Limb (tissue), 2 donors: ENCODE results near the gene PLA2G2C.

Experiments used
- DNase-seq, 2 donors: peaks; one replicate each; pipeline ENCODE4 v3.0.0-alpha.2; 2016; ENCODE audit errors: extremely low spot score in 2 of 2

Gene PLA2G2C

GRCh38 chr1:20209471-20209870 lies 23.2 kb upstream of the PLA2G2C start:
- no peak for DNase-seq

DNA sequence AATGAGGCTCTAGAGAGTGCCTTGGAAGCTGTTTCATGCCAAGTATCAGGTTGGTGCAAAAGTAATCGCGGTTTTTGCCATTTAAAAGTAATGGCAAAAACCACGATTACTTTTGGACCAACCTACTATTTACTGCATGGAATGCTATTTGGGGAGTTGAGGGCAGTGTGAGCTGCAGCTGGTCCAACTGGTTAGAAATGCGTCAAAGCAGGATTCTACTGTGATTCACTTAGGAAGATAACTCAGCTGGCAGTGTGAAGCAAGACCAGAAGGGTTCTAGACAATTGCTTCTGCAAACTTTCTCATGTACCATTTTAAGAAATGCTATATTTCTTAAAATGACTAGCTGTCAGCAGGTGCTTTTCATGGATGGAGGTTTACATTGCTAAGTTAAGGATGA lies 21.2 kb upstream of the PLA2G2C start:
- DNase-seq, result no peak

DNA sequence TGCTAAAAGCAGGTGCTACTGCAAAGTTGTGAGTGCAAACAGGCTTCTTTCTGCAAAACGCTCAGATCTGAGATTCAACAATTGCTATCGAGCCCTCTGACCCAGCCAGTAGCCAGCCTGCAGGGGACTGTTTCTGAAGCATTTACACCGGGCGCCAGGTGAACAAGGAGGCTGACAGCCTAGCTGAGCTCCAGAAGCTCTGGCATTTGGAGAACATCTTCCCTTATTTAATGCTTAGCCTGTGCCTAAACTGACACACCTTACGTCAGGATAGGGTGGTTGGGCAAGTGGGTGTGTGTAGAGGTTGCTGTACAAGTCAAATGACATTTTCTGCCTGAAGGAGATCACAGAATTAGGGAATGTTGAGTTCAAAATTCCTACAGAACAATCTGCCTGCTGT lies 15.8 kb upstream of the PLA2G2C start:
- no peak for DNase-seq

GRCh38 chr1:20200966-20201365 lies 14.6 kb upstream of the PLA2G2C start:
- no peak for DNase-seq

DNA sequence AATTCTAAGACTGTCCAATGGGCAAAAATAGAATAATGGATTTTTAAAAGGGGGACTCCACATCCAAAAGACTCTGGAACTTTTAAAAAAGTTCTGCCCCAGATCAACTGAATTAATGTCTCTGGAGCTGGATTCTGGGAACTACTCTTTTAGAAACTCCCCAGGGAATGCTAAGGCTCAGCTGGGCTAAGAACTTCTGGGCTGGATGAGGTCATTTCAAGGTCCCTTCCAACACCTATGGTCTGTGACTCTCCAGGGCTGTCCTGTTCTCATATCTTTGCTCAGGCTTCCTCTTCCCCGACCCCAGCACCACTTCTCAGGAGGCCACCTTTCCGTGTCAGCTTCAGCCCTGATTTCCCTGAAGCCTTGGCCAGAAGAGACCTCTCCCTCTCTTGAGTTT lies 13.5 kb upstream of the PLA2G2C start:
- no peak for DNase-seq

- DNase-seq, result no peak
Measured at GRCh38 chr1:20199403-20199802, 13.1 kb upstream of the PLA2G2C start.

GRCh38 chr1:20198918-20199317 lies 12.6 kb upstream of the PLA2G2C start:
- no peak for DNase-seq

DNA sequence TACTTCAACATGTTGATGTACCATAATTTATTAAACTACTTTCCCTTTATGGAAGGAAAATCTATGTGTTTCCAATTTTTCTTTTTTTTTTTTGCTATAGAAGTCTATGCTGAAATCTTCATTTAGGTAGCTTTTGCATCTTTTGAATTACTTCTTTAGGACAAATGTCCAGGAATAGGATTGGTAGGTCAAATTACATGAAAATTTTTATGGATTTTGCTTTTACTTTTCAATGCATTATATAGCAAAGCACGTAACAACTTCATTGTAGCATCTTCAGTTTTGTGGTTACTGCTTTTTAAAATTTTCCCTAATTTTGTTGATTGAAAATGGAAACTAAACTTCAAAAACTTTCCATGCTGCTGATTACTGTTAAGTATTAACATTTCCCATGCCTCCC lies 12.0 kb upstream of the PLA2G2C start:
- DNase-seq, result no peak

DNA sequence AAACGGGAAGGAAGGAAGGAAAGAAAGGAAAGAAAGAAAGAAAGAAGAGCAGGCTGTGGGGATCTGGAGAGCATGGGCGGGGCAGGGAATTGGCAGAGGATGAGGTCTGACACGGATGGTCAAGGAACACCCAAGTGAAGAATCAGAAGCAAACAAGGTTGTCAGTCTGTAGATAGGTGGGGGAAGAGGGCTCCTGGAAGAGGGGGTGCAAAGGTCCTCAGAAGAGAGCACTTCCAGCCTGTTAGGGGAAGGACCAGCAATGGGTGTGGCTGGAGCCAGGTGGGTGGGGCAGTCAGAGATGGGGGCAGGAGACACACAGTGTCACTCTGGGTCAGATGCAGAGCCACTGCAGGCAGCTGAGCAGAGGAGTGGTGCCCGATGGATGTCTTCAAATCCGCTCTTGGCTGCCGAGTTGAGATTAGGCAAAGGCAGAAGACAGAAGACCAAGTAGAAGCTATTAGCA lies 11.0 kb upstream of the PLA2G2C start:
- DNase-seq, result no peak

- no peak for DNase-seq
Measured at GRCh38 chr1:20195462-20195780, 9.1 kb upstream of the PLA2G2C start.

DNA sequence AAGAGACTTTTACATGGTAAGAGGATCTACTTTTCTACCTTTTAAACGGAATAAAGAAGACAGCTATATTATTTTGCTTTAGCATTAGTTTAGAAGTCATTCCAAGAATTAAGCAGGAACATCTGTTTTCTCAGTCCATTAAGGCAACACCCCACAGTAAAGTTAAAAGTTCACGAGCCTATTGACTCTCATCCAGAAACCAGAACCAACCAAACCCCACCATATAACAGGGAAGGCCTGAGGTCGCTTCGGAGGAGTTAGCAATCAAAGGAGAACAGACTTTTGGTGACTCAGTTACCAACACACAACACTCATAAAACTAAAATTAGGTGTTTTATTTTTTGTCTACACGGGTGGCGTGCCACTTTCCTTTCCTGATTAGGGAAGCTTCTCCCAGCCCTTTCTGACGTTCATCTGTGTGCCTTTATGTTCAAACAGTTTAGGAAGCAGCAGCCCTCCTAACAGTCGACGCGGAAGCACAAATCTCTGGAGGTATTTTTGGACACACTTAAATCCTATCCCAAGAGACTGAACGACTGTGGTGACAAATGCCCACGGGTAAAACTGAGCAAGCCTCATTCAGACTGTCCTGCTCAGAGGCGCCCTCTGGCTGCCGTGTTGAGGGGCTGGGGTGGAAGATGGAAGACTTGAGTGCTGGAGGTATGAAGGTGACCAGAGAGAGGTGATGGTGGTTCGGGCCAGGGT lies 8.6 kb upstream of the PLA2G2C start:
- DNase-seq, result peak in 1 of 2 donors; percentile 60

- DNase-seq, result no peak
Measured at GRCh38 chr1:20194224-20194623, 7.9 kb upstream of the PLA2G2C start.

DNA sequence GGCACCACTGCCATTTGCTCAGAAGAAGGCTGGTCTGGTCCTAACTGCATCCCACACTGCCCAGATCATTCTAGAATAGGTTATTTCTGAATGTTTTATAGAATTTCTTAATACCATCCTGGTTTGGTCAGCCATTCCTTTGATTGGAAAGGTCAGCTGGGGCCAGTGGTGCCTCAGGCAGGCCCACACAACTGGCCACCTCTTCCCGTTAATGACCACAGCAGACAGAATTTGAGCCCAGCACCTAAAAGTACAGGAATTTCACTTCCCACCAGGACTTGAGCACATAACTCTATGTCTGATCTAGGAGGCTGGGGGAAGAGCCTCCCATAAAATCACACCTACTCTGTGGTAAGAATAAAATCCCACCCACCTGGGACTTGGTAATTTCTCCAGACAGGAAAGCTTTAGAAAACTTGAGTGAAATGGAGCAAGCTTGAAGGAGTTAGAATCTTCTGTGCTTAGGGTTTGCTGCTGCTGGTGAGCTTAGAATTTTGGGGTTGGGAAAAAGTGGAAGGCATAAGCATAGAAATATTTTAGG lies 6.6 kb upstream of the PLA2G2C start:
- no peak for DNase-seq

DNA sequence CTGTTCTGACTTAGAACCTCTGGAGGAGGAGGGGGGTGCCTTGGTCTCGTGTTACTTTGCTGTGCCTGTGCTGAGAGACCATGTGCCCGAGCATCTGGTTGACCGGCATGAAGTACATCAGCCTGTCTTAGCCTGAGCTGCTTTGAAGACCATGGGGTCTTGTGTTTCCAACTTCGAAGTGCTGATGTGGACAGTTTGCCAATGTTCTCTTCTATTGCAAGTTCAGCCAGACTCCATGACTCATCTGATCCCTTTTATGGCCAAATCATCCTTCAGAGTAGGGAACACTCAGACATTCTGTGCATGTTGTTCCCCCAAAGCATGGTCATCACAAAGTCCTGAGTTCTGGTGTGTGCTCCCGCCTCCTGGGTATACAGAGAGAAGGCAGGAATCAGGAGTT lies 6.0 kb upstream of the PLA2G2C start:
- DNase-seq, result no peak

DNA sequence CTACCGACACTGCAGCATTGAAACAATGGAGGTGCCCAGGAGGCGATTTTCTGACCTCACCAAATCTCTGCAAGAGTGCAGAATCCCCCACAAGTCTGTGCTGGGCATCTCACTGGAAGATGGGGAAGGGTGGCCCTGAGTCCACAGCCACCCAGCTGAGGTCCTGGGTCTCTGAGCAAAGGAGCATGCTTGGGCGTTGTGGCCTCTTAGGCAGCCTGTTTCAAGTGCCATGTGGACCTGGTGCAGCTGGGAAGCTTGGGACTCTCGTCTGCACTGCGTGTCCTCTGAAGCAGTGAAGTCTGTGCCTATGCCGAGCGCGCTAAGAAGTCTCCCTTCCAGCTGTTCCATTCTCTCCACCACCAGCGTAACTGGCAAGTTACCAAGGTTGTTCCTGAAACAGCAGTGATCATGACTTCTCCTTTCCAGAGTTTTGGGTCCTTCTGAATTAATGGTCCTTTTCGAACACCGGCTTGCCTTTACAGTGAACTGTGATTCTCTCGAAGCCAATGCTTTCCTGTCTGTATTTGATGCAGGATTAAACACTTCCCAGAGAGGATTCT lies 5.0 kb upstream of the PLA2G2C start:
- no peak for DNase-seq

DNA sequence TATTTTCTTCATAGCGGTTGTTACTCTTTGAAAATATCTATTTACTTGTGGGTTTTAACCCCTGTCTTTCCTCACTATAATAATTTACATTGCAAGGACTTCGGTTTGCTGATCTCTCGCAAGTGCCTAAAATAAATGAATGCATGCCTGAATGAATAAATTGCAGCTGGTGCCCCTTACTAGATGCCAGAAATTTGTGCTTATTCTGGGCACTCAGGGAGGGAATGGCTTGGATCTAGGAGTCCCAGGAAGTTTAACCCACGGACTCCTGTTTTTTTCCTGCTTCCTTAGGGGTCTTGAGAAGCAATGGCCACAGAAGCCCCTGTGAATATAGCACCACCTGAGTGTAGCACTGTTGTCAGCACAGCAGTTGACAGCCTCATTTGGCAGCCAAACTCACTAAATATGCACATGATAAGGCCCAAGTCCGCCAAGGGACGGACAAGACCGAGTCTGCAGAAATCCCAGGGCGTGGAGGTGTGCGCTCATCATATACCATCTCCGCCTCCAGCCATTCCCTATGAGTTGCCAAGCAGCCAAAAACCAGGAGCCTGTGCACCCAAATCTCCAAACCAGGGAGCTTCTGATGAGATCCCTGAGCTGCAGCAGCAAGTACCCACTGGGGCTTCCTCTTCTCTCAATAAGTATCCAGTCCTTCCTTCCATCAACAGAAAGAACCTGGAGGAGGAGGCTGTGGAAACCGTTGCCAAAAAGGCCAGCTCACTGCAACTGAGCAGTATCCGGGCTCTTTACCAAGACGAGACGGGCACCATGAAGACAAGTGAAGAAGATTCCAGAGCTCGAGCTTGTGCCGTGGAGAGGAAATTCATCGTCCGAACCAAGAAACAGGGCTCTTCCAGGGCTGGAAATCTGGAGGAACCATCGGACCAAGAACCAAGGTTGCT lies 4.2 kb upstream of the PLA2G2C start:
- no peak for DNase-seq

DNA sequence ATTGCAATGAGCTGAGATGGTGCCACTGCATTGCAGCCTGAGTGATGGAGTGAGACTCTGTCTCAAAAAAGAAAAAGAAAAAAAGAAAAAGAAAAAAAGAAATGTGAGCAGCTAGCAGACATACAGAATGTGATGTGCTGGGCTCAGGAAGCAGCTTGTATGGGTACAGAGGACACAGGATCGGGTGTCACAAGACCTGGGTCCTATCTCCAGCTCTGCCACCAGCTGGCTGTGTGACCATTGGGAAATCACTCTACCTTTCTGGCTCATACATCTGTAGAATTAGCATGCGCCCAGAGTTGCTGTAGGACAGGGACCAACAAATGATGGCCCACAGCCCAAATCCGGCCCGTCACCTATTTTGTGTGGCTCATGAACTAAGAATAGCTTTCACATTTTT lies 3.3 kb upstream of the PLA2G2C start:
- DNase-seq, result no peak

DNA sequence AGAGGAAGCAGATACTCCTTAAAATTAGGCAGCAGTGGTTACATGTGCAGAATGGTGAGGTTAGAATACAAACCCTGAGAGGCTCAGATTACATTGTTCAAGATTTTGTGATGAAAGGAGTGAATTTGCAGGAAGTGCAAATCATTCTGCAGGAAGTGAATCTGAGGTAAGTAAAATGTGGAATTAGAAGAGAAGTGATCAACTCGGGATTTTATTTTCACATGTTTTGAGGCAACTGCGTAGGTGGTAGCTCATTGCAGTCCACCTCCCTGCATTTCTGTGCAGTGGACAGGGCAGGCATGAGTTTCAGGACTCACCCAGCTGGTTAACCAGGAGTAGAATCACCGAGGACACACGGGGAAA lies 2.1 kb upstream of the PLA2G2C start:
- DNase-seq, result no peak

- no peak for DNase-seq
Measured at GRCh38 chr1:20187813-20188454, 1.6 kb upstream of the PLA2G2C start.

DNA sequence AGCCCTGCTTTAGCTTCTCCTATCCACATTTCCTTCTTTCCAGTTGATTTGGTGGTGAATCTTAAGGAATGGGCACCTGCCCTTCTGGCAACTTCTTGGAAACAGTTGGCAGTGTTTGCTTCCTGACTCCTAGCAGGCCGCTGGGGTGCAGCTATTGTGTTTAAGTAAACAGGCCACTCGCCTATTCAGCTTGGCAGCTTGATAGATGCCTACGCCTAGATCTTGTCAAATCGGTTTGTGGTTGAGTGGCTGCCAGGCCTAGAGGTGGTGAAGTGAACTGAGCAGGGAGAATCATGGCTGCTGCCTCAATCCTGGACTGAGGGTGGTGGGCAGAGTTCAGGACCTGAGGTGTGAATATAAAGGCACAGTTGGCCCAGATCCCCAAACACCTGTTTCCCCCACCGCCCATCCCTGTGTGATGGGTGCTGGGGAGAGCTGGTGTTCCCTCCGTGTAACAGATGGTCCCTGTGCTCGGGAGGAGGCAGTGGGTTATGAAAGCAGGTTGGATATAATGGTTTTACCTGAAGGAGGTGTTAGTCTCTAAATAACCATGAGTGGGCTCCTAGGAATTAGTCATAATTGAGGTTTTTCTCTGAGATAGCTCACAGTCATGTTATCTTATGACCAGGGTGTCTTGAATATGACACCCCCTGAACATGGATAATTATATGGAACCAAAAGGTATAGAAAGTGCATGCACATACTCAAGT lies 940 bp upstream of the PLA2G2C start:
- DNase-seq, result no peak
